PC-9 (cell line): ENCODE data around the gene TUBA1B. TPM values are rescaled to one million over a fixed set of nuclear protein-coding genes. Genes with fewer than 3 reads are reported as not detected.
A peak's percentile ranks its signal among the peaks of the same experiment; 100 is the strongest.

Source experiments
- BruUV-seq: library from RNA; stranded (reverse); fragments of 400-500 nt; replicated peaks from 2 replicates; lab custom pipeline; 2021; lab: Mats Ljungman, UMichigan
- CTCF ChIA-PET: fragments of 300-600 bp; sonication (Branson Sonifier 250); formaldehyde crosslinking; loops from one replicate; lab custom pipeline; 2022; ENCODE audit warnings: antibody characterized with exemption; lab: Charles Lee
- POLR2A ChIA-PET: fragments of 300-600 bp; sonication (Branson Sonifier 250); formaldehyde crosslinking; loops from one replicate; lab custom pipeline; 2022; ENCODE audit warnings: antibody characterized with exemption; ENCODE audit not compliant: unreplicated experiment; lab: Charles Lee
- DNase-seq, 2 experiments: peaks; one replicate each; pipeline versions ENCODE4 v3.0.0 to v3.0.0-alpha.2; 2015 to 2022; ENCODE audit warnings: mixed read lengths in 1 of 2
- H2AFZ ChIP-seq: fragments of 200-600 bp; sonication (generic); 2 replicates; pipeline ENCODE4 v1.8.1; 2017; ENCODE audit warnings: antibody characterized with exemption
- H3F3A ChIP-seq: fragments of 200-600 bp; sonication (generic); 2 replicates; pipeline ENCODE4 v1.8.1; 2017; ENCODE audit warnings: antibody characterized with exemption, mild to moderate bottlenecking, low read depth; ENCODE audit not compliant: insufficient read depth
- H3K27ac ChIP-seq: fragments of 200-600 bp; sonication (generic); 2 replicates; pipeline ENCODE4 v1.6.1; 2016; ENCODE audit warnings: mixed run types
- H3K27me3 ChIP-seq: fragments of 200-600 bp; sonication (generic); 2 replicates; pipeline ENCODE4 v1.6.1; 2016; ENCODE audit warnings: low read depth, mixed run types; ENCODE audit not compliant: insufficient read depth
- H3K36me3 ChIP-seq: fragments of 200-600 bp; sonication (generic); 2 replicates; pipeline ENCODE4 v1.6.1; 2016; ENCODE audit warnings: low read depth, mixed run types
- H3K4me1 ChIP-seq: fragments of 200-600 bp; sonication (generic); replicated peaks from 2 replicates; pipeline ENCODE4 v1.6.1; 2016; ENCODE audit warnings: mixed run types; ENCODE audit not compliant: insufficient read depth
- H3K4me2 ChIP-seq: fragments of 200-600 bp; sonication (generic); 2 replicates; pipeline ENCODE4 v1.6.1; 2017; ENCODE audit warnings: mixed run types
- H3K4me3 ChIP-seq: fragments of 200-600 bp; sonication (generic); 2 replicates; pipeline ENCODE4 v1.6.1; 2016; ENCODE audit warnings: mixed run types
- H3K79me2 ChIP-seq: fragments of 200-600 bp; sonication (generic); 2 replicates; pipeline ENCODE4 v1.6.1; 2017; ENCODE audit warnings: low read depth, mixed run types
- H3K9me2 ChIP-seq: fragments of 200-600 bp; sonication (generic); 2 replicates; pipeline ENCODE4 v1.8.1; 2017; ENCODE audit warnings: mild to moderate bottlenecking; ENCODE audit not compliant: insufficient read depth
- H3K9me3 ChIP-seq: fragments of 200-600 bp; sonication (generic); 2 replicates; pipeline ENCODE4 v1.8.1; 2016; ENCODE audit warnings: low read depth; ENCODE audit not compliant: insufficient read depth
- H4K20me1 ChIP-seq: fragments of 200-600 bp; sonication (generic); 2 replicates; pipeline ENCODE4 v1.8.1; 2017; ENCODE audit not compliant: insufficient read depth
- CTCF ChIP-seq: fragments of 200-600 bp; sonication (generic); conservative IDR thresholded peaks from 2 replicates; pipeline ENCODE4 v1.6.1; 2017; ENCODE audit warnings: mixed run types, antibody characterized with exemption, mild to moderate bottlenecking, moderate library complexity
- EZH2 ChIP-seq: fragments of 200-600 bp; sonication (generic); IDR thresholded peaks from 2 replicates; pipeline ENCODE4 v1.8.0; 2017; ENCODE audit warnings: antibody characterized with exemption, low read depth
- intact Hi-C: fragments of 100-400 bp; cut with micrococcal nuclease; formaldehyde crosslinking; loops from one replicate; pipeline ENCODE4 v1.10.0; 2022; ENCODE audit not compliant: unreplicated experiment
- total RNA-seq: library from RNA; stranded (reverse); gene quantifications from 2 replicates; pipeline ENCODE4 v1.2.3, GENCODE V29; 2021

The TUBA1B gene
- total RNA-seq, 1 experiment from 2014 or later: 1,061 TPM

- peak overlapping the region; percentile 76 for H2AFZ ChIP-seq
- H3K9me3 ChIP-seq: no peaks in the 10 kb centered on the region
- intact Hi-C loops: no loop called here
- POLR2A ChIA-PET: interaction anchor here (0.5 kb wide), 1 partner anchor 39 kb away, joined by 12 read pairs; no protein-coding TSS in a partner anchor
- no peaks in the 10 kb centered on the region for H3K27me3 ChIP-seq
- peaks cover 39% of the 10 kb centered on the region for H3K79me2 ChIP-seq
- H3K9me2 ChIP-seq: no peaks in the 10 kb centered on the region
- peaks cover 37% of the 10 kb centered on the region for H3K4me1 ChIP-seq
- peak overlapping the region; percentile 7; the same call in 1 of the 2 replicates for H3K4me3 ChIP-seq
- CTCF ChIA-PET: interaction anchor here (0.6 to 2.1 kb wide), 6 partner anchors 14 to 35 kb away, joined by 3 to 15 read pairs (median 4); no protein-coding TSS in a partner anchor
- peak; percentile 76 to 89 for DNase-seq
- H4K20me1 ChIP-seq: no peaks in the 10 kb centered on the region
- no peak for TF ChIP-seq CTCF
- TF ChIP-seq EZH2: no peak
- H3K27ac ChIP-seq: peak overlapping the region; percentile 95
- H3K4me2 ChIP-seq: peak overlapping the region; percentile 75
- no TSS peak for BruUV-seq
- peaks cover 20% of the 10 kb centered on the region; the same call in 1 of the 2 replicates for H3F3A ChIP-seq
- H3K36me3 ChIP-seq: peaks cover 10% of the 10 kb centered on the region; the same call in 1 of the 2 replicates
Measured at GRCh38 chr12:49105504-49106084, 25.6 kb downstream of the TUBA1B start.

- Histone ChIP-seq H3K36me3 (peaks cover 10% of the 10 kb centered on the region; the same call in 1 of the 2 replicates), H3K27ac (no peak overlapping the region), H2AFZ (no peak overlapping the region), H3K4me2 (peak overlapping the region; percentile 75; the same call in 1 of the 2 replicates), H3F3A (peaks cover 20% of the 10 kb centered on the region; the same call in 1 of the 2 replicates), H3K4me1 (peaks cover 37% of the 10 kb centered on the region), H3K9me2 (no peaks in the 10 kb centered on the region), H3K9me3 (no peaks in the 10 kb centered on the region), H3K79me2 (peaks cover 38% of the 10 kb centered on the region), H4K20me1 (no peaks in the 10 kb centered on the region), H3K4me3 (no peak overlapping the region), H3K27me3 (no peaks in the 10 kb centered on the region)
- TF ChIP-seq CTCF (no peak), EZH2 (no peak)
- ChIA-PET POLR2A (no interaction called here), CTCF (interaction anchor here (0.5 to 2.1 kb wide), 6 partner anchors 9 to 113 kb away, joined by 3 to 15 read pairs (median 4); no protein-coding TSS in a partner anchor)
- intact Hi-C loops: no loop called here
- no TSS peak for BruUV-seq
- DNase-seq: no peak
Measured at GRCh38 chr12:49104822-49105221, 26.4 kb downstream of the TUBA1B start.

- no peak overlapping the region for H2AFZ ChIP-seq
- no peaks in the 10 kb centered on the region for H3K27me3 ChIP-seq
- DNase-seq: no peak
- no peak for TF ChIP-seq EZH2
- no peak for TF ChIP-seq CTCF
- no peak overlapping the region for H3K4me3 ChIP-seq
- H3K4me2 ChIP-seq: no peak overlapping the region
- no peaks in the 10 kb centered on the region for H3K9me3 ChIP-seq
- H3K4me1 ChIP-seq: peaks cover 8% of the 10 kb centered on the region
- POLR2A ChIA-PET: no interaction called here
- no peak overlapping the region for H3K27ac ChIP-seq
- no peaks in the 10 kb centered on the region; the same call in 1 of the 2 replicates for H3K79me2 ChIP-seq
- BruUV-seq: no TSS peak
- intact Hi-C loops: no loop called here
- no peaks in the 10 kb centered on the region for H3K9me2 ChIP-seq
- H4K20me1 ChIP-seq: no peaks in the 10 kb centered on the region
- H3F3A ChIP-seq: peaks cover 12% of the 10 kb centered on the region; the same call in 1 of the 2 replicates
- peaks cover 10% of the 10 kb centered on the region; the same call in 1 of the 2 replicates for H3K36me3 ChIP-seq
- CTCF ChIA-PET: interaction anchor here (3.5 kb wide), 1 partner anchor 12 kb away, joined by 26 read pairs; no protein-coding TSS in a partner anchor
Measured at GRCh38 chr12:49100380-49100779, 30.8 kb downstream of the TUBA1B start.
